Gastrocnemius medialis (tissue), 4 donors: Measurements from ENCODE around the gene YIF1B. TPM values are rescaled to one million over a fixed set of nuclear protein-coding genes. Genes with fewer than 3 reads are reported as not detected.

Experiments used
- ATAC-seq, 2 donors: fragments of 150-250 bp; one replicate each; pipeline ENCODE4 v1.9.1; 2016
- DNase-seq, 2 donors: peaks; one replicate each; pipeline ENCODE4 v3.0.0-alpha.2; 2019
- H3K27ac ChIP-seq, 4 donors: fragments of 200-600 bp; sonication (generic); 1 replicate in 1 of 4; 2 replicates in 3 of 4; pipeline ENCODE4 v1.5.1; 2016 to 2018; ENCODE audit warnings: mild to moderate bottlenecking in 2 of 4, moderate library complexity in 1 of 4
- H3K27me3 ChIP-seq, 3 donors: fragments of 200-600 bp; sonication (generic) in 2 of 3; 1 replicate in 1 of 3; 2 replicates in 2 of 3; pipeline versions ENCODE4 v1.5.1 to v1.6.0; 2016 to 2019; ENCODE audit warnings: mild to moderate bottlenecking in 1 of 3, moderate library complexity in 1 of 3
- H3K36me3 ChIP-seq, 2 donors: fragments of 200-600 bp; sonication (generic) in 1 of 2; one replicate each; pipeline ENCODE4 v1.5.1; 2017 to 2018
- H3K4me1 ChIP-seq, 2 donors: fragments of 200-600 bp; sonication (generic) in 1 of 2; one replicate each; pipeline ENCODE4 v1.5.1; 2016 to 2017; ENCODE audit warnings: mild to moderate bottlenecking in 2 of 2
- H3K4me3 ChIP-seq, 4 donors: fragments of 200-600 bp; sonication (generic) in 3 of 4; 1 replicate in 1 of 4; 2 replicates in 3 of 4; pipeline ENCODE4 v1.5.1; 2016 to 2019; ENCODE audit warnings: mild to moderate bottlenecking in 2 of 4
- H3K9me3 ChIP-seq, 3 donors: fragments of 200-600 bp; sonication (generic) in 2 of 3; 1 replicate in 1 of 3; 2 replicates in 2 of 3; pipeline ENCODE4 v1.5.1; 2016 to 2019
- CTCF ChIP-seq, 5 experiments: fragments of 450-650 bp in 3 of 5; fragments of 200-600 bp in 2 of 5; sonication (generic) in 2 of 5; IDR thresholded peaks in 4 of 5; conservative IDR thresholded peaks in 1 of 5; 1 replicate in 4 of 5; 2 replicates in 1 of 5; pipeline ENCODE4 v1.5.1; 2016 to 2019; ENCODE audit warnings: antibody characterized with exemption in 5 of 5, mild to moderate bottlenecking in 3 of 5, moderate library complexity in 3 of 5
- POLR2A ChIP-seq, 2 donors: fragments of 450-650 bp; IDR thresholded peaks; one replicate each; pipeline ENCODE4 v1.6.1; 2017; ENCODE audit warnings: antibody characterized with exemption in 2 of 2, mild to moderate bottlenecking in 2 of 2, moderate library complexity in 2 of 2
- in situ Hi-C, 4 donors: fragments of 200-750 bp; cut with MboI; loops; one replicate each; pipeline versions ENCODE4 v1.15.0 to v1.8.0; 2017; ENCODE audit warnings: low sequenced_read_pairs in 4 of 4
- intact Hi-C: fragments of 100-400 bp; cut with DNase I; formaldehyde crosslinking; loops from one replicate; pipeline ENCODE4 v1.15.1; 2023; ENCODE audit warnings: low total_unique reads
- total RNA-seq, 4 donors: library from RNA; depleted of rRNA; stranded (reverse); fragments of >200 nt; gene quantifications; one replicate each; pipeline versions ENCODE4 v1.1.0 to v1.2.3, GENCODE V29; 2016

Gene YIF1B
- total RNA-seq, 4 donors from 2014 or later = 28.3 to 39.5 (median 31.9) TPM

- DNase-seq (no peak), ATAC-seq (no peak)
- Histone ChIP-seq H3K36me3 (no peaks in the 10 kb centered on the region), H3K9me3 (no peaks in the 10 kb centered on the region), H3K4me1 (no peaks in the 10 kb centered on the region), H3K4me3 (no peak overlapping the region), H3K27me3 (peaks cover 0 to 2% (median 0%) of the 10 kb centered on the region in 3 donors), H3K27ac (no peak overlapping the region)
- intact Hi-C loops (no loop called here), in situ Hi-C loops (loop anchor here (25.0 kb wide), 2 partner anchors 189 to 414 kb away; partner anchors contain the start of genes SIPA1L3 (in 4 of the 4) and WDR87 (in 4 of the 4))
- TF ChIP-seq CTCF (IDR thresholded peaks at IDR 0.05 in 4 of 5, conservative IDR thresholded peaks at IDR 0.05 in 1 of 5) = no peak
These were observed 10.8 kb upstream of the YIF1B start for GRCh38 chr19:38326591-38326990.

- ATAC-seq (no peak), DNase-seq (no peak)
- H3K4me3 ChIP-seq = no peak overlapping the region
- H3K36me3 ChIP-seq = no peaks in the 10 kb centered on the region
- TF ChIP-seq CTCF (IDR thresholded peaks at IDR 0.05 in 4 of 5, conservative IDR thresholded peaks at IDR 0.05 in 1 of 5) (no peak), POLR2A (IDR thresholded peaks at IDR 0.05) (no peak)
- in situ Hi-C loops (no loop called here), intact Hi-C loops (no loop called here)
- H3K27ac ChIP-seq = no peak overlapping the region
- no peaks in the 10 kb centered on the region for H3K9me3 ChIP-seq
- H3K4me1 ChIP-seq = peaks cover 0 to 4% of the 10 kb centered on the region in 2 donors
- peaks cover 0 to 14% (median 4%) of the 10 kb centered on the region in 3 donors for H3K27me3 ChIP-seq
These were observed 8.7 kb upstream of the YIF1B start for GRCh38 chr19:38324431-38324830.

GRCh38 chr19:38323291-38323690, 7.5 kb upstream of the YIF1B start:
- Histone ChIP-seq H3K36me3 (no peaks in the 10 kb centered on the region), H3K9me3 (no peaks in the 10 kb centered on the region), H3K4me3 (no peak overlapping the region), H3K27ac (no peak overlapping the region), H3K27me3 (peaks cover 0 to 14% (median 4%) of the 10 kb centered on the region in 3 donors), H3K4me1 (peaks cover 0 to 4% of the 10 kb centered on the region in 2 donors)
- DNase-seq = no peak
- no peak for ATAC-seq
- in situ Hi-C loops (no loop called here), intact Hi-C loops (no loop called here)
- TF ChIP-seq POLR2A (IDR thresholded peaks at IDR 0.05) (no peak), CTCF (IDR thresholded peaks at IDR 0.05 in 4 of 5, conservative IDR thresholded peaks at IDR 0.05 in 1 of 5) (no peak)

GRCh38 chr19:38321646-38322196, 6.0 kb upstream of the YIF1B start:
- Histone ChIP-seq H3K36me3 (no peaks in the 10 kb centered on the region), H3K27ac (no peak overlapping the region), H3K27me3 (peaks cover 0 to 14% (median 4%) of the 10 kb centered on the region in 3 donors), H3K9me3 (no peaks in the 10 kb centered on the region), H3K4me3 (no peak overlapping the region), H3K4me1 (peaks cover 0 to 4% of the 10 kb centered on the region in 2 donors)
- intact Hi-C loops (no loop called here), in situ Hi-C loops (no loop called here)
- TF ChIP-seq POLR2A (IDR thresholded peaks at IDR 0.05) (no peak), CTCF (IDR thresholded peaks at IDR 0.05 in 4 of 5, conservative IDR thresholded peaks at IDR 0.05 in 1 of 5) (no peak)
- DNase-seq = no peak
- ATAC-seq = no peak

GRCh38 chr19:38320969-38321339, 5.2 kb upstream of the YIF1B start:
- Histone ChIP-seq H3K27me3 (peaks cover 0 to 14% (median 4%) of the 10 kb centered on the region in 3 donors), H3K27ac (no peak overlapping the region), H3K36me3 (no peaks in the 10 kb centered on the region), H3K4me3 (no peak overlapping the region), H3K4me1 (peaks cover 3 to 9% of the 10 kb centered on the region in 2 donors), H3K9me3 (no peaks in the 10 kb centered on the region)
- ATAC-seq (no peak), DNase-seq (no peak)
- intact Hi-C loops (no loop called here), in situ Hi-C loops (no loop called here)
- TF ChIP-seq POLR2A (IDR thresholded peaks at IDR 0.05) = no peak
- TF ChIP-seq CTCF (IDR thresholded peaks at IDR 0.05 in 4 of 5, conservative IDR thresholded peaks at IDR 0.05 in 1 of 5) = no peak
